HG03442 (cell line): ENCODE results near the gene DNAJC9.

Source experiments
- ATAC-seq: cut with Tn5 transposase; IDR thresholded peaks from one replicate; pipeline ENCODE4 v1.9.1; 2021; ENCODE audit warnings: mild to moderate bottlenecking, moderate library complexity; ENCODE audit not compliant: unreplicated experiment

DNAJC9 gene

DNA sequence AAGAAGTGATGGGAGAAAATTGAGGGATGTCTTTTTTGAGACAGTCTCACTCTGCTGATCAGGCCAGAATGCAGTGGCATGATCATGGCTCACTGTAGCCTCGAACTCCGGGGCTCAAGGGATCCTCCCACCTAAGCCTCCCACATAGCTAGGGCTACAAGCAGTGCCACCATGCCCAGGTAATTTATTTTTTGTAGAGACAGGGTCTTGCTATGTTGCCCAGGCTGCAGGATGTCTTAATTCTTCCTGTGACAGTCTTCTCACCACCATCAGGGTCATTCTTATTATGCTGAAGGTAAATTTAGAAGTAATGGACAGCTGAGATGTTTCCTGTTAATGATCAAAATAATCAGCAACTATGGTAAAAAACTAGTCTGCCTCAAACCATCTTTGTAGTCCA is 7.1 kb downstream of the DNAJC9 start:
- no peak for ATAC-seq

DNA sequence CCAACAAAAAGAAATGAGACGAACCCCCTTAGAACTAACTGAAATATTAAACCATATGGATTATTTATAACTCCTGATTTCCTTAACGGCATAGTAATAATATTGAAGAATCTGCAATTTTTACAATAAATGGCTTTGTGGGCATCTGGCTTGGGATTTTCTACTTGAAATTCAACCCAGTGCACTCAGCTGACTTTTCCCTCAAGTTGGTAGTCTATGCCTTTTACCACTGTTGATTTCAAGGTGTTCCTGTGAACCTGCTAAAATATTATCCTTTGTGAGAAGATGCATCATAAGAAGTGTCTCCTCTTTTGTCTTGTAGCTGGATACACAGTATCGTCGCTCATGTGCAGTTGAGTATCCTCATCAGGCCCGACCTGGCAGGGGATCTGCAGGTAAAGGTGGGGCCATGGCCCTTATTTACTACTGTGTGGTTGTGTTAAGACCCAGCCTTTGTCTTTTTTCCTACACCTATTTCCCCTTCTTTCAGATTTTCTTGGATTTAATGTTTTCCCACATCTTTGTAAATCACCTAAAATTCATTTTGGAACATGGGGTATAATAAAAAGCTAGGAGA is 8.0 kb downstream of the DNAJC9 start:
- no peak for ATAC-seq

DNA sequence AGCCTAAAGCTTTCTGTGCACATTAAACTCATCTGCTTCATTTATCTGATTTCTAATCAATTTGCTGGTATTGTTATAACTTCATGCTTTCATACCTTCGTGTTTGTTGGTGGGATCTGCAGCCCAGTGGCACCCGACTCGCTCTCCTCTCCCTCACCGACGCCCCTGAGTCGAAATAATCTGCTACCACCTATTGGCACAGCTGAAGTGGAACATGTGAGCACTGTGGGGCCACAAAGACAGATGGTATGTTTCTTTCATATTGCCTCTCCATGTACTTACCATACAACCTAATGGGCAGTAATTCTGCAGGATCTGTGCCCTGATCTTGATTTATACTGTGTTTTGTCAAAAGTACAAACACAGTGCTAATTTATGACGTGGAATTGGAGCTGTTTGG is 12.4 kb downstream of the DNAJC9 start:
- no peak for ATAC-seq

DNA sequence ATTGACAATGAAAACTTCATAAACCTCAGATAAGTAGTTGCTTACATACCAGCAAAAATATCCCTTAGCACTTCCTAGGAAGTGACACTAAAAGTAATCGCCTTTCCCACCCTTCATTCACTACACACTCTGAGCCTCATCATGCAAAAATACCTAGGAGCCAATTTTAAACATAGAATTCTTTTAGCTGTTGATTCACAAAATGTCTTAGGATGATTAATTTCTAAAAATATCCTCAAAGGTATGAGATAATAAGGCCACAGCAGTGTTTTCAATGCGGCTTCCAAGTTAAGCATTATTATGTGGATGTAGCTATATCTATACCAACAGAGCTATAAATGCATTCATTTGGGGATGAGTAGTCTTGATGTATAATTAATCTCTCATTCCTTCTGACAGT is 13.2 kb downstream of the DNAJC9 start:
- no peak for ATAC-seq

DNA sequence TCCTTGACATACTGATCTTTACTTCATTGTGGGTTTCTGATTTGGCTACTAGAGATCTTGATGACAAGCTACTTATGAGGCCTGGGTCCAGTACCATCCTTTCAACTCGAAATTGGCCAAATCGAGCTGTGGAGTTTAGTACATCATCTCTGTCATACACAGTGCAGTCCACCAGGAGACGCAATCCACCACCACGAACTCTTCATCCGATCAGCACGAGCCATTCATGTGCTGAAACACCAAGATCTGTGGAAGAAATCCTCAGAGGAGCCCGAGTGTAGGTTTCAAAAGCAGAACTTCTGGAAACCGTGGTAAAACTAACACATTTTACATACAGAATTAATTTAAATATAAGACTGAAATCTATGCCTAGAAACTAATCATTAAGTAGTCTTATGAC is 14.2 kb downstream of the DNAJC9 start:
- ATAC-seq = no peak

DNA sequence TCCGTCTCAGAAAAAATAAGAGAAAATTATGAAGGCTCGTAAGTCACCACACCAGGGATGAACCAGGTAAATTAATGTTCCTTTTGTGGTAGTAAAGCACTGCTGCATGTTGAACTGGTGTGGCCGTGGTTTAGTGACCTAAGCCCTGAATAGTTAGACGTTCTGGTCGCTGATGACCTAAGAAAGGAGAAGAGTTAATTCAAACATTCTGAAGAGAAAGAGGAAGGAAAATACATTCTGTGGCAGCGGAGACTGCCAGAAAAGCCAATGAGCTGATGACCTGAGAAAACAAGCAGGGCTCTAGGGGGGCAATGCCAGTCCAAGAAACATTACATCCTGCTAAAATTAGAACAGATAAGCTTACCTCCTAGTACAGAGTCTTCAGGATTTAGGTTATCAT is 17.5 kb downstream of the DNAJC9 start:
- ATAC-seq = no peak

DNA sequence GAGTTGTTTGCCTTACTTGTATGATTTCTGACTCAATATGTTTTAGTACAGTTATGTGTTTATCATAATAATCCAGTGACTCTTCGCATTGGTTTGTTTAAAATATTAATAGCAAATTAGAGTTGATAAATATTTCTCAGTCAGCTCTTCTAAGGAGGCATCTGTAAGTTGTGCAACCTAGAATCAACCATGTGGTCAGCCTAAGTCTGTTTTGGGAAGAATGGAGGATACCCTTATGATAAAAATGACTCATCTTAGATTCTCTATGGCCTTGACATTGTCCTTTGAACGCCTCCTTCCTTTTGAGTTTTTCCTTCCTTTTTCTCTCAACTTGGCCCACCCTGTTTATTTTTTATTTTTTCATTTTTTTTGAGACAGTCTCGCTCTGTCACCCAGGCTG is 18.8 kb downstream of the DNAJC9 start:
- no peak for ATAC-seq

DNA sequence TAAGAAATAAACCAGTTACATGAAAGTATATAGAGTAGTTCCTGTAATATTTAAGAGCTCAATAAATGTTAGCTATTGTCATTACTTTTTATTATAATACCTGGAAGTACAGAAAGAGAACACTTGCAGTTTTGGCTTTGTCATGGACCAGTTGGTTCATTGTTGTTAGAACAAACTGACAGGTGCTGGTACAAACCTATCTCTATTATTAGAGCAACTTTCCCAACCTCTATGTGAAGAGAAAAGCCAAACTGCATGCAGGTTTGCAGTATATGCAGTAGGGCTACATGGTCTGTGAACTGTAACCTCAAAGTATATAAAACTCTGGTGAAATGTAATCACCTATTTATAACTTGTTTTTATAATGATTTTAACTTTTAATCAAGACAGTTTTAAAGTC is 20.4 kb downstream of the DNAJC9 start:
- ATAC-seq = no peak

DNA sequence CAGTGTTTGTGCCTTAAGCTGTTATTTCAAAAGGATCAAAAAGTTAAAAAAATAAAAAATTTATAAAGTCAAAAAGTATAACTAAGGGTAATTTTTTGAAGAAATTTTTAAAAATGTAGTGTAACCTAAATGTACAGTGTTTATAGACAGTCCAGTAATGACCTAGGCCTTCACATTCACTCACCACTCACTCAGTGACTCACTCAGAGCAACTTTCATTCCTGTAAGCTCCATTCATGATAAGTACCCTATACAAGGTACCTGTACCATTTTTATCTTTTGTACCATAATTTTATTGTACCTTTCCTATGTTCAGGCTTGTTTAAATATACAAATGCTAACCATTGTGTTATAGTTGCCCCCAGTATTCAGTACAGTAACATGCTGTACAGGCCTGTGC is 21.5 kb downstream of the DNAJC9 start:
- ATAC-seq = no peak

DNA sequence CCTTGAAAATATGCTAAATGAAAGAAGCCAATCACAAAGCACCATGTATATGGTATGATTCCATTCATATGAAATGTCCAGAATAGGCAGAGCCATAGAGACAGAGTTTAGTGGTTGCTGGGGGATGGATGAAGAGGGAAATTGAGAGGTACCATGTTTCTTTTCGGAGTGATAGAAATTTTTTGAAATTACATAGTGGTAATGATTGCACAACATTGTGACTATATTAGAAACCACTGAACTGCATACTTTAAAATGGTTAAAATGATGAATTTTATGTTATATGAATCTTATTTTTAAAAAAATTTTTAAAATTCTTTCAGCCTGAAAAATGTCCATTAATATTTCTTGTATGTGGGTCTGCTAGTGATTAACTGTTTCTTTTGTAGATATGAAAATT is 26.1 kb downstream of the DNAJC9 start:
- ATAC-seq = no peak

DNA sequence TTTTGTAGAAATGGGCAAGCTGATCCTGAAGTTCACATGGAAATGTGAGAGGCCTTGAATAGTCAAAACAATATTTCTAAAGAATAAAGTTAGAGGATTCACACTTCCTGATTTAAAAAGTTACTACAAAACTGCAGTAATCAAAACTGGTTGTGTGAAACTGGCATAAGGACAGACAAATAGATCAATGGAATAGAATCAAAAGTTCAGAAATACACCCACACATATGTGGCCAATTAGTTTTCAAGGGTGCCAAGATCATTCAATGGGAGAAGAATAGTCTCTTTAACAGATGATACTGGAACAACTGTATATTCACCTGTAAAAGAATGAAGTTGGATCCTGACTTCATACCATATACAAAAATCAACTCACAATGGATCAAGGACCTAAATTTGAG is 27.7 kb downstream of the DNAJC9 start:
- ATAC-seq = no peak

DNA sequence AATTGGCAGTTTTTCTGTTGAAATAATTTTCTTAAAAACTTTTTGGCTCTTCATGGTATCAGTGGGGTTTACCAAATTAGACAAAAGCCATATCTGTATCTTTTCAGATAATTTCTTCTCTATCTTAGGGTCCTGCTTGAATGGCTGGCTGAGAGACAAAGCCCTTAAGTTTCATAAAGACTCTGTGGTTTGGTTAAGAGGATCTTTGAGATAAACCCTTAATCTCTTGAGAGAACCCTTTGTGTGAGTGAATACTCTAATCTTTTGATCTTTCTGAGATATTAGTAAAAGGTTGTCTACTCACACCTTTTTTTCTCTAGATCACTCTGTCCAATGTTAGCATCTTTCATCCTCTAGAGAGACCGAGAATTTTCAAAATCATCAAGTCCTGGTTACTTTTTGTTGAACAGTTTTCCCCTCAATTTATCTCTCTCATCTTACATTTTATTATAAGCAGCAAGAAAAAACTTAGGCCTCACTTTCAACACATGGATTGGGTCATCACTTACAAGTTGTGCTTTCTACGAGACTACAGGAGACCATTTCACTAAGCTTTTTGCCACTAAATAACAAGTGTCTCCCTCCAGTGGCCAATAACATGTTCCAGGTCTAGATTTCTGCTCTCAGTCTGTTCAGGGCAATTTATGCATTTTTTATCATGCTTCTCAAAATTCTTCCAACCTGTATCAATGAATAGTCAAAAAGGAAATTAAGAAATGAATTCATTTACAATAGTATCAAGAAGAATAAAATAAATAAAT is 28.4 kb downstream of the DNAJC9 start:
- ATAC-seq = no peak

DNA sequence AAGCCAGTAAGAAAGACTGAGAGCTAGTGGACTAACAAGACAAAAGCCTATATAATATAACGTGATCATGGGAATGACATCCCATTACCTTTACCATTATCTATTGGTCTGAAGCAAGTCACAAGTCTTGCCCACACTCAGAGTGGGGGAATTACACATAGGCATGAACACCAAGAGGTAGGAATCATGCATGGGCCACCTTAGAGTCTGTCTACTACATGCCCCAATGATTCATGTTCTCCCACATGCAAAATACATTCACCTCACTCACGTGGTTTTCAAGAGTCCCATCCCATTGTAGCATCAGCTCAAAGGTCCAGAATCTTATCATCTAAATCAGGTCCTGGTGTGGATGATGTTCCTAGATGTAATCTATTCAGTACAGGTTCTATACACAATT is 29.4 kb downstream of the DNAJC9 start:
- no peak for ATAC-seq

DNA sequence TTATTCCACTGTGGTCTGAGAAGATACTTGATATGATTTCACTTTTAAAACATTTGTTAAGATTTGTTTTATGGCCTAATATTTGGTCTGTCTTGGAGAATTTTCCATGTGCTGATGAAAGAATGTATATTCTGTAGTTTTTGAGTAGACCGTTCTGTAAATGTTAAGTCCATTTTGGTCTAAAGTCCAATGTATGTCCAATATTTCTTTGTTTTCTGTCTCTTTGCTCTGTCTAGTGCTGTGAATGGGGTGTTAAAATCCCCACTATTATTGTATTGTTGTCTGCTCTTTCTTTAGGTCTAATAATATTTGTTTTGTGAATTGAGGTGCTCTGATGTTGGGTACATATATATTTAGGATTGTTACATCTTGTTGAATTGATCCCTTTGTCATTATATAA is 31.3 kb downstream of the DNAJC9 start:
- ATAC-seq = no peak

DNA sequence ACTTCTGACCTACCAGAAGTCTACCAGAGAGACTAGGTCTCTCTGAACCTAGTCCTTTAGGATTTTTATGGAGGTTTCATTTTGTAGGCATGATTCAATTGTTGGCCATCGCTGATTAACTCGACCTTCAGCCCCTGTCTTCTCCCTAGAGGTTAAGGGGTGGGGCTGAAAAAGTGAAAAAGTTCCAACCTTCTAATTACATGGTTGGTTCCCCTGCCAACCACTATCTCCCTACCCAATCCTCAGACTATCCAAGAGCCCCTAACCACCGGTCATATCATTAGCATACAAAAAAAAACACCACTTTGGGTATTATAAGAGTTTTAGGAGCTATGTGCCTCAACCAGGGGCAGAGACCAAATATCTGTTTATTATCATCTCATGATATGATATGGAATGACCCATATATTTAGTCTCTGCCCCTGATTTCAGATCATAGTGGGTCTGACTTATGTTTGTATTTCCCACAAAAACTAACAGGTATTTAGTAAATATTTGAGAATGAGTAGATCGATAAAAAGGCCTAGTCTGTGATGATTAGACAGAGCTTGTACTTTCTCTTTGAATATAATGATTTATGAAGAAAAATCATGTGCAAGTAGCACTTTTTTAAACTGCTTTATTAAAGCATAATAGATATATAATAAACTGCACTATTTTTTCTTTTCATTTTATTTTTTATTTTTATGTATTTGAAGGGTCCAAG is 35.8 kb downstream of the DNAJC9 start:
- no peak for ATAC-seq

DNA sequence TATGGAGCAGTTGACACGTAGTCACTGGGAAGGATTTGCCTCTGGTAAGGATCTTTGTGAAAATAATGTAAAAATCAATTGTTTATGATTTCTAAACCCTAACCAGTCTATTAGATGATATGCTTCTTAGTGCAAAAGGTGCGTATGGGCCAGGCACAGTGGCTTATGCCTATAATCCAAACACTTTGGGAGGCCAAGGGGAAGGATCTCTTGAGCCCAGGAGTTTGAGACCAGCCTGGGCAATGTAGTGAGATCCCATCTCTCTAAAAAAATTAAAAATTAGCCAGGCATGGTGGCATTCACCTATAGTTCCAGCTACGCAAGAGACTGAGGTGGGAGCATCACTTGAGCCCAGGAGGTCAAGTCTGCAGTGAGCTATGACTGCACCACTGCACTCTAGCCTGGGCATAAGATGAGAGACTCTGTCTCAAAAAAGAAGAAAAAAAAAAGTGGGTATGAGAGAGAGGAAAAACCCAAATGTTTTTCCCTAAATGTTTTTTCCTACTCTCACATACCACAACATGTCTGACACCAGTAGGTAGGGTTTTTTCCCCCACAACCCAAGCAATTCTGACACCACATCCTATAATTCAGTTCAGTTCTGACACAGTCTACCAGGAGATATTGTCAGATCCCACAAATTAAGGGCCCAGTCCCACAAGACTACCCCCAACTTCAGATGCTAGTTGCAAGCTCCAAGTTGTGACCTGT is 36.5 kb downstream of the DNAJC9 start:
- ATAC-seq = no peak

DNA sequence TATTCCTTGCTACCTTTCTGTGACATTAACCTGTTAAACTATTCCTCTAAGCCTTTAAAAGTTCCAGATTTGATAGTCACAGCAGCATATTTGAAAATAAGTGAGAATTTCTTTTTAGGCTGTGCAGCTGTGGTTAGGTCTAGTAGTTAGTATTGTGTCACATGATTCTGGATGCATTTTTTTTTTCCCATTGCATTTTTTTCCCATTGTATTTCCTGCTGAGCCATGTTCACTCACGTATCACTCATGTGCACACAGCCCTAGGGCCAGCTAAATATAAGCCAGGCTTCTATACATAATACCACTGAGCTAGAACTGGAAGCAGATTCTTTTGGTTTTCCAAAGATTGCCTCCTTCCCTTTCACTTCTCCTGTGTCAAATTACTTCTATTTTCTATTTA is 37.4 kb downstream of the DNAJC9 start:
- no peak for ATAC-seq

DNA sequence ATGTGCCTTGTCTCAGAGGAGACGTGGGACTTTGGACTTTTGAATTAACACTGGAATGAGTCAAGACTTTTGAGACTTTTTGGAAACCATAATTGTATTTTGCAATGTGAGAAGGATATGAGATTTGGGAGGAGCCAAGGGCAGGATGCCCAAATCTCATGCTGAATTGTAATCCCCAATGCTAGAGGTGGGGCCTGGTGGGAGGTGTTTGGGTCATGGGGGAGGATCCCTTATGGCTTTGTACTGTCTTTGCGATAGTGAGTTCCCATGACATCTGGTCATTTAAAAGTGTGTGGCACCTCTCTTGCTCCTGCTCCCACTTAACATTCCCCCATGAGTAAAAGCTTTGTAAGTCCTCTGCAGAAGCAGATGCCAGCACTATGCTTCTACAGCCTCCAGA is 39.2 kb downstream of the DNAJC9 start:
- no peak for ATAC-seq

DNA sequence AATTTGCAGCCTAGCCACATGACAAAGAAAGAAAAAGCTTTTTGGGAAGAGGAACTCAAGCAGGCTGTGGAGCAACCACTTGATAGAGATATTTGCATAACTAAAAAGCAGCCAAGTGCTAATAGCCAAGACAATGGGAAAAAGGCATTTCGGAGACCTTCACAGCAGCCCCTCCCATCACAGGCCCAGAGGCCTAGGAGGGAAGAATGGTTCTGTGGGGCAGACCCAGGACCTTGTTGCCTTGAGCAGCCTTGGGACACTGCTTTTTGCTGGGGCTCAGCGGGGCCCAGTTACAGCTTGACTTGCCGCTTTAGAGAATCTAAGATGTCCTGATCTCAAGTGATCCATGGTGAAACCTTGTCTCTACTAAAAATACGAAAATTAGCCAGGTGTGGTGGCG is 40.7 kb downstream of the DNAJC9 start:
- ATAC-seq = no peak

DNA sequence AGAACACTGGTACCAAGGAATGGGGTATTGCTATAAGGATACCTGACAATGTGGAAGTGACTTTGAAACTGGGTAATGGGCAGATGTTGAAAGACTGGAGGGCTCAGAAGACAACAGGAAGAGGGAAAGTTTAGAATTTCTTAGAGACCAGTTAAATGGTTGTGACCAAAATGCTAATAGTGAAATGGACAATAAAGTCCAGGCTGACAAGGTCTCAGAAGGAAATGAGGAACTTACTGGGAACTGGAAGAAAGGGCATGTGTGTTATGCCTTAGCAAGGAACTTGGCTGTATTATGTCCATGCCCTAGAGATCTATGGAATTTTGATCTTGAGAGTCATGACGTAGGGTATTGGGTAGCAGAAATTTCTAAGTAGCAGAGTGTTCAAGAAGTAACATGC is 41.2 kb downstream of the DNAJC9 start:
- ATAC-seq = no peak

DNA sequence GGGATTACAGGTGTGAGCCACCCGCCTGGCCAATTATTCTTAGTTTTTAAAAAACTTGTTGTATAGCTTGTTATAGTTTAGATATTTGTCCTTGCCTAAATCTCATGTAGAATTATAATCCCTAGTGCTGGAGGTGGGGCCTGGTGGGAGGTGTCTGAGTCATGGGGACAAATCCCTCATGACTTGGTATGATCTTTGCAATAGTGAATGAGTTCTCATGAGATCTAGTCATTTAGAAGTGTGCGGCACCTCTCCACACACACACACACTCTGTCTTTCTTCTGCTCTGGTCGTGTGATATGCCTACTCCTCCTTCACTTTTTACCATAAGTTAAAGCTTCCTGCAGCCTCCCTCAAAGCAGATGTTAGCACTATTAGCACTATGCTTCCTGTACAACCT is 42.0 kb downstream of the DNAJC9 start:
- ATAC-seq = no peak
